ENCODE data around the gene IL16.

The IL16 gene

DNA sequence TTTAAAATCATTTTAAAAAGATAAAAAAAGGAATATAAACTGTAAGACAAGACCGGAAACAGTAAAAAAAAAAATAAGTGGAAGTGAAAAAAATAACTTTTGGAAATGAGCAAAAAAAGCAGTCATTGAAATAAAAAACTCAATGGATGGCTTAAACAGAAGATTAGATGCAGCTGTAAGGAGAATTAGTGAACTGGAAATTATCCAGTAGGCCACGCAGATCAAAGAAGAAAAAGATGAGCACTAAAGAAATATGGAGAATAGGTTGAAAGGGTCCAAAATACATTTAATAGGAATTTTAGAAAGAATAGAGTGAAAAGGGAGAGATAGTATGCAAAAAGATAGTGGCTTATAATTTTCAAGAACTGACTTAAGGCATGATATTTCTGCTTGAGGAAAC lies 80.3 kb downstream of the IL16 start:
- DNase-seq (ENCODE audit: low spot score): no peak

DNA sequence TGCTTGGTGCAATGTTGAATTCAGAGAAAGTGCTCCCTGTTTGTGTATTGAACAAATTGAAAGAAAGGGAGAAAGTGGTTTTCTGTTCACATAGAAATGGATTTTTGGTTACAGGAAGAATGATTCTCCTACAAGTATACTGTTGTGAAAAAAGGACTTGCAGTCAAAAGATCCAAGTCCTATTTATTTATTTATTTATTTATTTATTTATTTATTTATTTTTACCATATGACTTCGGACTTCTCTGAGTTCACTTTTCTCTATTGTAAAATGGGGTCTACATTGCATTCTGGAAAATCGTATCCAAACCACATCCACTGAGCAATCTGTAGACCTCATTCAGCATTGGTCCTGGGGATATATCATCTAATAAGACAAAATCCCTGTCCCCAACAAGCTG lies 81.2 kb downstream of the IL16 start:
- DNase-seq (ENCODE audit: low spot score): no peak

GRCh38 chr15:81278306-81279029 lies 81.8 kb downstream of the IL16 start:
- no peak for DNase-seq (ENCODE audit: low spot score)

DNA sequence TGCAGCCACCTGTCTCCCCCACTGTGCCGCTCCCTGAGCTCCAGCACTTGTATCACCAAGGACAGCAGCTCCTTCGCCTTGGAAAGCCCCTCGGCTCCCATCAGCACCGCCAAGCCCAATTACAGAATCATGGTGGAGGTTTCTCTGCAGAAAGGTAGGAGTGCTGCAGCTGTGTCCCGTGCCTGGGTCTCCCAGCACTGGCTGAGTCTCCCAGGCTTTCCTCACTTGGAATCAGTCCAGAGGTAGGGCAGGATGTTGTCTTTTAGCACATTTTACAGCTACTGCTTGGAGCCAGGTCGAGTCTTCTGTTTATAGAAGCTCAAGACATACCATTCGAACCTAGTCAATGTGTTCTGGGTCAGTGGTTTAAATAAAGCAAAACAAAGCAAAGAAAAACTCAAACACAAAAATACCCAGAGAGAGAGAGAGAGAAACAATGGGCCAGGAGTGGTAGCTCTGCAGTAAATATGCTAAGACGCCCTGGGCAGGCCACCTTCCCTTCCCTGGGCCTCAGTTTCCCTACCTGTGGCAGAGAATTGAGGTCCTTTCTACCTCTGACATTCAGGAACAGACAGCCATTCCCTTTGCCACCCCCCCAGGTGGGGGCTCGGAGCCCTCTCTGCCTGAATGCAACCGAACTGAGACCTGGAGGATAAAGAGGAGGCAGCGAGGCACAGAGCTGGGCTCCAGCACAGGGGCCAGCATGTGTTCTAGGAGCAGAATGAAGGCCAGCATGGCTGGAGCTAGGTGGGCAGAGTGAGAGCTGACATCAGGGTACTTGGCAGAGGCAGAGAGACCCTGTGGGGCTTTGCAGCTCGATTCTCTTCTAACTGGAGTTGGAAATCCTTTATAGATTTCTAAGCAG lies 83.2 kb downstream of the IL16 start:
- DNase-seq (ENCODE audit: low spot score): no peak

DNA sequence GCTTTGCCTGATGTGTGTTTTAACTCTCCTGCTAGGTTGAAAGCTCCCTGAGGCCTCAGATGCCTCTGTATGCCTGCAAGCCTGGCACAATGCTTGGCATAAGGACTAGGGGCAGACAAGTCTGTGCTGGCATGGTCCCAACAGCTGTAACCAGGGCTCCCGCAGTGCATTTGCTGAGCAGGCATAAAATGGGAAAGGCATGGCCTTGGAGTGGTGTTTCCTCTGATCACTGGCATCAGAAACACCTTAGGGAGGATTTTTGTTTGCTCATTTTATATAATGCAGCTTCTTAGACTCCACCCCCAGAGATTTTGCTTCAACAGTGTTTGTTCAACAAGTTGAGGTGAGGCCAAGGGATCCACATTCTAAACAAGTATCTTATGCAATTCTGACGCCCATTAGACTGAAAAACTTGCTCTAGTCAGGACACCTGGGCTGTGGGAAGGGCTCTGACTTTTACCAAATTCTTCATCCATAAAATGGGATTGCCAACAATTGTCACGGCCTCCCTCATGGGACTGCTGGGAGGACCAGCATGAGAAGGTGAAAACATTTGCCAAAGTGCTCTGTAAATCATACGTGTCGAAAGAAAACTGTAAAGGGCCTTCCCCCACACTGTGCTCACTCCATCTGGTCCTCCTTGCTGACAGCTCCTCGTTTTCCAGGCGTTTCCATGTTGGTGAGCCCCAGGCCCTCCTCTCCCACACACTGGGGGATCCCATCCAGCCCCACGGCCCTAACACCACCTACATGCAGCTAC lies 84.2 kb downstream of the IL16 start:
- DNase-seq (ENCODE audit: low spot score): no peak

- no peak for DNase-seq (ENCODE audit: low spot score)
Observed at GRCh38 chr15:81281456-81281735, 84.7 kb downstream of the IL16 start.

- no peak for DNase-seq (ENCODE audit: low spot score)
Observed at GRCh38 chr15:81281766-81282605, 85.3 kb downstream of the IL16 start.

DNA sequence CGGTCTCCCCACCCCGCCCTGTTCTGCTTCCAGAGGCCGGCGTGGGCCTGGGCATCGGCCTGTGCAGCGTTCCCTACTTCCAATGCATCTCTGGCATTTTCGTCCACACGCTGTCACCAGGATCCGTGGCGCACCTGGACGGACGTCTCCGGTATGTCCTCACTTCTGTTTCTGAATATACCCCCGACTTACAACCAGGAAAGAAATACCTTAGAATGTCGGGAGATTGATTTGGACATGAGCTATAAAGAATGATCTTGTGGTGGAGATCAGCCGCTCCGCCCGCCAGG lies 85.9 kb downstream of the IL16 start:
- DNase-seq (ENCODE audit: low spot score): no peak

DNA sequence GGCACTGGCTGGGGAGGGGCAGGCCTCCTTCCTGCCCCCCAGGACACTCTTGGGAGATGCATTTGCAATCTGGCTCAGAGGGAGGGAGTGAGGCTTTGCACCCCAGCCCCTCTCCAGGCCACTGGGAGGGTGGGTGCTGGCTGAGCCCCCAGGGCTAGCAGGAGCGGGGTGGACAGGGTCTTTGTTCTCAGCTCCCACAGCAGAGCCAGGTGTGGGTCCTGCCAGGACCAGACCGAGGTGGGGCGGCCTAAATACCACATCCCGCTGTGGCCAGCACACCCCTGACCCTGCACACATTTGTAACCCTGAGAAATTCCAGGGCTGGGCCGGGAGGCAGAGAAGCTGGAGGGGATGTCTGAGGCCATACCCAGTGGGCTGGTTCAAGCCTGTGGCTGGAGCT lies 86.2 kb downstream of the IL16 start:
- DNase-seq (ENCODE audit: low spot score): no peak

DNA sequence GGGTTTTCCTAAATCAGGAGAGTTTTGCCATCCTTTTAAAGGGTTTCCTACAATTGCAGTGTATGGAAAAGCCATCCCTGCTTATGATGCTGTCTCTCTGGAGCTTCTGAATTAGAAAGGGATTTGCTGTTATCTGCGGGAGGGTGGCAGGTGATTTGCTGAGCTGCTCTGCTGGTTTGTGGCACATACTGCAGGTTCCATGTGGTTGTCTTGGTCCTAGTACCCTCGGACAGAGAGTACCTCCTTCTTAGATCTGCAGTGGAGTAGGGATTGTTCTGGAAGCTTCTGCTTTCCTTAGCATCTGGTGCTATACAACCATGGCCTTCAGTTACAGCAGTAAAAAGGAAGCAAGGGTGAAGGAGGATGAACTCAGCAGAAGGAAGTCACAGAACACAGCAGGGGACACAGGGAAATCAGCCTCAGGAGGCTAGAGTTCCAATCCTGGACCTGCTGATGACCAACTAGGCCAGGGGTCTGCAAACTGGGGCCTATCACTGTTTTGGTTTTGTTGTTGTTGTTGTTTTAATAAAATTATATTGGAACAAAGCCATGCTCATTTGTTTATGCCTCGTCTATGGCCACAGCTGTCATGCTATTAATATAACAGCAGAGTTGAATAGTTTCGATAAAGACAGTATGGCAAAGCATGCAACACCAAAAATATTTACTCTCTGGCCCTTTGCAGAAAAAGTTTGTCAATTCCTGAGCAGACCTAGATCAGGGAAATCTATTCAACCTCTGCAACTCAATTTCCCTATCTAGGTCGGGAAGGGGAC lies 87.8 kb downstream of the IL16 start:
- DNase-seq (ENCODE audit: low spot score): no peak

DNA sequence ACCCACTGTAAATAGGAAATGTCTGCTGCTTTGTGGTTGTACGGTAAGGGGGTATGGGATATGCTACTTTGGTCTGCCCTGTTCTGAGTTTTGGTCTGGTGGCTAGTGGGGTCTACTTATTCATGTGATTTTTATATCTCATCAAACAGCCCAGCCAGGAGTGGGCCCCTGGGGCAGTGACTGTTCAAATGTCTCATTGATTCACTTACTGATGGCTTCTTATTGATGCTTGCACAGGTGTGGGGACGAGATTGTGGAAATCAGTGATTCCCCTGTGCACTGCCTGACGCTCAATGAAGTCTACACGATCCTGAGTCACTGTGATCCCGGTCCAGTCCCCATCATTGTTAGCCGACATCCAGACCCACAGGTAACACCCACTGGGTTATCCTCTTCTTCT lies 88.8 kb downstream of the IL16 start:
- no peak for DNase-seq (ENCODE audit: low spot score)

DNA sequence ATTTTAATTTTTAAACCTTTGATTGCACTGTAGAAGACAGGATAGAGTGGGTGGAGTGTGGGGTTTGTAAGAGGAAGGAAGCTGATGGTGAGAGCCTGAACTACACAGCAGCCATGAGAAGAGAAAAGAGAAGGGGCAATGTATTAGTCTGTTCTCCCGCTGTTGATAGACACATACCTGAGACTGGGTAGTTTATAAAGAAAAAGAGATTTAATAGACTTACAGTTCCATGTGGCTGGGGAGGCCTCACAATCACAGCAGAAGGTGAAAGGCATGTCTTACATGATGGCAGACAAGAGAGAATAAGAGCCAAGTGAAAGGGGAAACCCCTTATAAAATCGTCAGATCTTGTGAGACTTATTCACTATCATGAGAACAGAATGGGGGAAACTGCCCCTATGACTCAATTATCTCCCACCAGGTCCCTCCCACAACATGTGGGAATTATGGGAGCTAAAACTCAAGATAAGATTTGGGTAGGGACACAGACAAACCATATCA lies 90.0 kb downstream of the IL16 start:
- DNase-seq (ENCODE audit: low spot score): peak; percentile 44

DNA sequence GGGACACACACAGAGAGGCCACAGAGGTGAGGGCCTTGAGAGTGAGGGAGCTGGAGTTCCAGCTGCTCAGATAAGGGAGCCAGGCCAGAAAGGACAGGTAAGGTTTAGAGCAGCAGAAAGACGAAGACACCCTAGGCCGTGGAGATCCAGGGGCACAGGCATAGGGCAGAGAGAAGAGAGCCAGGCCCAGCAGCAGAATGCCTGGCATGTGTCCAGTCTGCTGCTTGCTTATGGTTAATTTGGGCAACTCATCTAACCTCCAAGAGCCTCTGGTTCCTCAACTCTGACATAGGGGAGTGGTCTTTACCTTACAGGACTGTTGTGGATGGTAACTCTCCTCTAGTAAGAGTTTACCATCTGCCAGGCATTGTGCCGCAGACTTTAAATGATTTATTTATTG lies 91.4 kb downstream of the IL16 start:
- no peak for DNase-seq (ENCODE audit: low spot score)

DNA sequence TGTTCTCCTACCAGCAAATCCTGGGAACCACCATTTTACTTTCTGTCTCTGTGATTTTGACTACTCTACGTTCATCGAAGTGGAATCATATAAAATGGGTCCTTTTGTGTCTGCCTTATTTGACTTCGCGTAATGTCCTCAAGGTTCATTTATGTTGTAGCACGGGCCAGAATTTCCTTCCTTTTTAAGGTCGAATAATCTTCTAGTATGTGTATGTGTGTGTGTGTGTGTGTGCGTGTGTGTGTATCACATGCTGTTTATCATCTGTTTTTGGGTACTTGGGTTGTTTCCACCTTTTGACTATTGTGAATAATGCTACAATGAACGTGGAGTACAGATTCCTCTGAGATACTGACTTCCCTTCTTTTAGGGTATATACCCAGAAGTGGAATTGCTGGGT lies 91.9 kb downstream of the IL16 start:
- no peak for DNase-seq (ENCODE audit: low spot score)

GRCh38 chr15:81289910-81290309 lies 93.2 kb downstream of the IL16 start:
- DNase-seq (ENCODE audit: low spot score): no peak

- DNase-seq (ENCODE audit: low spot score): no peak
Observed at GRCh38 chr15:81291916-81292522, 95.3 kb downstream of the IL16 start.

GRCh38 chr15:81292523-81293001 lies 95.9 kb downstream of the IL16 start:
- peak; percentile 47 for DNase-seq (ENCODE audit: low spot score)

GRCh38 chr15:81293728-81294515 lies 97.2 kb downstream of the IL16 start:
- peak; percentile 78 for DNase-seq (ENCODE audit: low spot score)

- DNase-seq (ENCODE audit: low spot score): no peak
Observed at GRCh38 chr15:81294516-81294880, 97.8 kb downstream of the IL16 start.
